Fibroblast of lung (primary cell): ENCODE results near the gene CC2D1A. TPM values are rescaled to one million over a fixed set of nuclear protein-coding genes. Genes with fewer than 3 reads are reported as not detected.

Experiments
- DNase-seq, 2 donors: peaks; one replicate each; pipeline versions ENCODE4 v3.0.0 to v3.0.0-alpha.2; 2010; ENCODE audit warnings: low read depth in 2 of 2
- H2AFZ ChIP-seq: 2 replicates; pipeline ENCODE4 v1.5.1; 2012; ENCODE audit warnings: low read length, control low read depth, inconsistent platforms
- H3K27ac ChIP-seq: 2 replicates; pipeline ENCODE4 v1.5.1; 2011; ENCODE audit warnings: low read length, control low read depth; ENCODE audit not compliant: insufficient read depth
- H3K27me3 ChIP-seq: 2 replicates; pipeline ENCODE4 v1.5.1; 2011; ENCODE audit warnings: mild to moderate bottlenecking, low read length; ENCODE audit not compliant: control insufficient read depth, insufficient read depth
- H3K36me3 ChIP-seq: 2 replicates; pipeline ENCODE4 v1.5.1; 2011; ENCODE audit warnings: low read length; ENCODE audit not compliant: control insufficient read depth, insufficient read depth
- H3K4me1 ChIP-seq: 2 replicates; pipeline ENCODE4 v1.5.1; 2011; ENCODE audit warnings: low read length; ENCODE audit not compliant: control insufficient read depth, insufficient read depth; ENCODE audit errors: extremely low read depth
- H3K4me2 ChIP-seq: 2 replicates; pipeline ENCODE4 v1.5.1; 2011; ENCODE audit warnings: low read length, control low read depth; ENCODE audit not compliant: insufficient read depth; ENCODE audit errors: extremely low read depth
- H3K4me3 ChIP-seq, 4 experiments: fragments of 200-600 bp in 1 of 4; sonication (generic) in 1 of 4; replicated peaks in 1 of 4; 2 replicates each; pipeline ENCODE4 v1.5.1; 2011 to 2016; ENCODE audit warnings: low read length in 4 of 4, low read depth in 3 of 4, mild to moderate bottlenecking in 3 of 4, control low read depth in 2 of 4, inconsistent platforms in 1 of 4, mixed read lengths in 1 of 4; ENCODE audit not compliant: insufficient read depth in 1 of 4; ENCODE audit errors: control extremely low read depth in 1 of 4
- H3K79me2 ChIP-seq: 2 replicates; pipeline ENCODE4 v1.5.1; 2012; ENCODE audit warnings: mild to moderate bottlenecking, low read length, inconsistent platforms; ENCODE audit not compliant: control insufficient read depth, insufficient read depth
- H3K9ac ChIP-seq: 2 replicates; pipeline ENCODE4 v1.5.1; 2011; ENCODE audit warnings: mild to moderate bottlenecking, low read length, control low read depth; ENCODE audit not compliant: insufficient read depth
- H3K9me3 ChIP-seq: 2 replicates; pipeline ENCODE4 v1.5.1; 2012; ENCODE audit warnings: low read depth, low read length; ENCODE audit not compliant: control insufficient read depth, insufficient read depth
- H4K20me1 ChIP-seq: 2 replicates; pipeline ENCODE4 v1.5.1; 2011; ENCODE audit warnings: low read length; ENCODE audit not compliant: control insufficient read depth, insufficient read depth; ENCODE audit errors: extremely low read depth
- EZH2 ChIP-seq: IDR thresholded peaks from 2 replicates; pipeline ENCODE4 v1.5.1; 2012; ENCODE audit warnings: low read length, control low read depth, mild to moderate bottlenecking; ENCODE audit errors: missing control alignments
- polyA plus RNA-seq, 2 donors: library from polyadenylated mRNA; depleted of rRNA in 1 of 2; stranded (reverse) in 1 of 2; unstranded in 1 of 2; fragments of >200 nt; gene quantifications; 2 replicates each; pipeline ENCODE4 v1.2.1, GENCODE V29; 2011 to 2012; ENCODE audit warnings: missing spikeins in 1 of 2
- total RNA-seq: library from RNA; depleted of rRNA; stranded (reverse); fragments of >200 nt; gene quantifications from 2 replicates; pipeline ENCODE4 v1.2.1, GENCODE V29; 2014
- TF ChIP-seq, protein P1 (sequence below), 2 donors: IDR thresholded peaks in 1 of 2; conservative IDR thresholded peaks in 1 of 2; 1 replicate in 1 of 2; 2 replicates in 1 of 2; pipeline ENCODE4 v1.5.1; 2011 to 2012; ENCODE audit warnings: low read length in 2 of 2, control low read depth in 1 of 2, inconsistent platforms in 1 of 2, low read depth in 1 of 2, mild to moderate bottlenecking in 1 of 2

Gene CC2D1A
- total and polyA plus RNA-seq, 2 donors (not counting 1 experiment from before 2014, with no cell fraction given) = 7.0 to 10.6 TPM

DNA sequence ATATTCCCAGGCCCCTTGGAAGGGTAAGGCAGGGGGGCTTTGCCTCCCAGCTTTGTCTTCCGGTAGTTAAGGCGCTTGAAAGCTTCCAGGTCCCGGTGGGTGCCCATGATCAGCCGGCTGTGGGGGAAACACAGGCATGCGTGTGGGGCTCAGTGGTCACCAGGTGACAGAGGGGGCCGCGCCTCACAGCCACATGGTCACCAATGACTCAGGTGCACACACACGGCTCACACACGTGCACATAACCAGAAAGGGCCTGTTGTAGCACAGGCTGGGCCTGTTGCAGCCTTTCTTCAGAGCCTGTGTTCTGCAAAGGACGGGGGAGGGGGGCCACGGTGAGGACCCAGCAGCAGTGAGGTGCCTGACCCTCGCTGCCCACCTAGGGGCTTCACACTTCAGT lies 23.2 kb upstream of the CC2D1A start:
- H3K27me3 ChIP-seq = peaks cover 2% of the 10 kb centered on the region
- no peak for DNase-seq
- peaks cover 14% of the 10 kb centered on the region for H3K4me1 ChIP-seq
- H3K4me2 ChIP-seq = no peak overlapping the region
- no peaks in the 10 kb centered on the region for H4K20me1 ChIP-seq
- TF ChIP-seq EZH2 = no peak
- TF ChIP-seq, protein P1, sequence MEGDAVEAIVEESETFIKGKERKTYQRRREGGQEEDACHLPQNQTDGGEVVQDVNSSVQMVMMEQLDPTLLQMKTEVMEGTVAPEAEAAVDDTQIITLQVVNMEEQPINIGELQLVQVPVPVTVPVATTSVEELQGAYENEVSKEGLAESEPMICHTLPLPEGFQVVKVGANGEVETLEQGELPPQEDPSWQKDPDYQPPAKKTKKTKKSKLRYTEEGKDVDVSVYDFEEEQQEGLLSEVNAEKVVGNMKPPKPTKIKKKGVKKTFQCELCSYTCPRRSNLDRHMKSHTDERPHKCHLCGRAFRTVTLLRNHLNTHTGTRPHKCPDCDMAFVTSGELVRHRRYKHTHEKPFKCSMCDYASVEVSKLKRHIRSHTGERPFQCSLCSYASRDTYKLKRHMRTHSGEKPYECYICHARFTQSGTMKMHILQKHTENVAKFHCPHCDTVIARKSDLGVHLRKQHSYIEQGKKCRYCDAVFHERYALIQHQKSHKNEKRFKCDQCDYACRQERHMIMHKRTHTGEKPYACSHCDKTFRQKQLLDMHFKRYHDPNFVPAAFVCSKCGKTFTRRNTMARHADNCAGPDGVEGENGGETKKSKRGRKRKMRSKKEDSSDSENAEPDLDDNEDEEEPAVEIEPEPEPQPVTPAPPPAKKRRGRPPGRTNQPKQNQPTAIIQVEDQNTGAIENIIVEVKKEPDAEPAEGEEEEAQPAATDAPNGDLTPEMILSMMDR (conservative IDR thresholded peaks at IDR 0.05 in 1 of 2, IDR thresholded peaks at IDR 0.05 in 1 of 2; ENCODE audit: low read depth in 1 of 2, low read length in 2 of 2) = no peak
- no peak overlapping the region for H2AFZ ChIP-seq
- H3K79me2 ChIP-seq = no peaks in the 10 kb centered on the region
- no peak overlapping the region for H3K9ac ChIP-seq
- H3K27ac ChIP-seq = no peak overlapping the region
- H3K4me3 ChIP-seq = no peak overlapping the region
- no peaks in the 10 kb centered on the region for H3K36me3 ChIP-seq
- H3K9me3 ChIP-seq = no peaks in the 10 kb centered on the region

- TF ChIP-seq EZH2 = no peak
- TF ChIP-seq, protein P1 (conservative IDR thresholded peaks at IDR 0.05 in 1 of 2, IDR thresholded peaks at IDR 0.05 in 1 of 2; ENCODE audit: low read depth in 1 of 2, low read length in 2 of 2) = peak in 1 of 2 donors; percentile 21
- Histone ChIP-seq H3K4me1 (peaks cover 14% of the 10 kb centered on the region), H3K9me3 (no peaks in the 10 kb centered on the region), H3K4me2 (no peak overlapping the region), H2AFZ (no peak overlapping the region), H3K36me3 (no peaks in the 10 kb centered on the region), H3K79me2 (no peaks in the 10 kb centered on the region), H3K27ac (no peak overlapping the region), H4K20me1 (no peaks in the 10 kb centered on the region), H3K27me3 (peaks cover 2% of the 10 kb centered on the region), H3K9ac (no peak overlapping the region), H3K4me3 (no peak overlapping the region)
- no peak for DNase-seq
Observed at GRCh38 chr19:13883516-13884064, 22.4 kb upstream of the CC2D1A start.

DNA sequence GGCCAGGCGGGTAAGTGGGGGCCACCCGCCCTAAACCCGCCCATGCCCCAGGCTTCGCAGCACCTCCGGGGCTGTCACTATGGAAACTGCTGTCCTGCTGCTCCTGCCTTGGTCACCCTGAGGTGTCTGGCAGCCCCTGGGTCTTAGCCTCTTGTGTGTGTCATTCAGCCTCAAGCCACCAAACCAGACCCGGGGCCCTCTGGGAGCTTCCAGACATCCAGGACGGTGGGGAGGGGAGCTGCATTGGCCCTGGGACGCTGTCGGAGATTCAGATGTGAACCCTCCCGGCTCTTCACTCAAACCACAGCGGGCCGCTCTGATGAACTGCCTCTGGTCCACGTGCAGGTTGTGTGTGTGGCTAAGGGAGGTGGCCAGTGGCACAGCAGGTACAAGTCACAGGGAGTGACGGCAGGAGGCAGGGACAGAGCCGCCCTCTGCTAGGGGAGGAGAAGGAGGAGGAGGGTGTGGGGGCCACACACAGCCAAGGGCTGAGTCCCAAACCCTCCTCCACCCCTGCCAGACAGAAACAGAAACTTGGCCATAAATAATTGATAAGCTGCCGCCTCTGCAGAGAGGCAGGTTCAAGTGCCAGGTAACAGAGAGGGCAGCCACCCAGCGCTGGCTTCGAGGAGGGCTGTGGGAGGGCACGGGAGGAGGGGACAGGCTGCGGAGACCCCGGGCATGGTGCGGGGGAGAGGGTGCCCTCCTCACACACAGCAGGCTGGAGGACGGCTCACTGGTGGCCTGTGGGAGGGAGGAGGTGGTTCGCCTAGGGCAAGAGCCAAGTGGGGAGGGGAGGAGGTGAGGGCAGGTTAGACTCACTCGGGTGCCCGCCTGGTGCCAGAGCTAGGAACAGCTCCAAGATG lies 21.0 kb upstream of the CC2D1A start:
- no peak for DNase-seq
- Histone ChIP-seq H3K4me1 (peaks cover 14% of the 10 kb centered on the region), H4K20me1 (no peaks in the 10 kb centered on the region), H2AFZ (no peak overlapping the region), H3K27me3 (peaks cover 2% of the 10 kb centered on the region), H3K36me3 (no peaks in the 10 kb centered on the region), H3K9me3 (no peaks in the 10 kb centered on the region), H3K4me2 (no peak overlapping the region), H3K79me2 (no peaks in the 10 kb centered on the region), H3K27ac (no peak overlapping the region), H3K9ac (no peak overlapping the region), H3K4me3 (no peak overlapping the region)
- TF ChIP-seq, protein P1 (conservative IDR thresholded peaks at IDR 0.05 in 1 of 2, IDR thresholded peaks at IDR 0.05 in 1 of 2; ENCODE audit: low read depth in 1 of 2, low read length in 2 of 2) = no peak
- TF ChIP-seq EZH2 = no peak
